Measurements from ENCODE around the gene TSPAN9.

The TSPAN9 gene

DNA sequence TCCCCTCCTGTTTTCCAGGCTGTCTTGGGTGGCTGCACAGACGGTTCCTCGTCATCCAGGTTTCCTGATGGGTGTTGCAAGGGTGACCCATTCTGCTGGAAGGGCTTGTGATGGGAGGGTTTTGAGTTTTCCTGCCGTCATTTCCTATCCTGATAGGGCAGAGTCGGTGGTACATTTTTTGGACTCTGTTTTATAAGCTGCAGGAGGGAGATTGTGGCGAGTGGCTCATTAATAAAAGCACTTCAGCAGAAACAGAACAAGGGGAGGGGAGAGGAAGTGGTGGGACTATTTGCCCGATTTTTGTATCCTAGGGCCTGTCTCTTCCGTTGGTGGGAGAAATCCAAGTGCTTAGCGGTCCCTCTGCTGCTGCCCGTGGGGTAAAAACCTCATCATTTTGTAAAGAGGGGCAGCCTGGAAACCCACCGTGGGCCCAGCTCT is 40.0 kb downstream of the TSPAN9 start:
- no peak for TF ChIP-seq FOXP2 (optimal IDR thresholded peaks at IDR 0.05; ENCODE audit: borderline replicate concordance, extremely low read depth, extremely low read length, insufficient read depth)
- TF ChIP-seq SIN3A (IDR thresholded peaks at IDR 0.05; ENCODE audit: borderline replicate concordance, insufficient read depth, low read length) = no peak
- TF ChIP-seq, protein P1, sequence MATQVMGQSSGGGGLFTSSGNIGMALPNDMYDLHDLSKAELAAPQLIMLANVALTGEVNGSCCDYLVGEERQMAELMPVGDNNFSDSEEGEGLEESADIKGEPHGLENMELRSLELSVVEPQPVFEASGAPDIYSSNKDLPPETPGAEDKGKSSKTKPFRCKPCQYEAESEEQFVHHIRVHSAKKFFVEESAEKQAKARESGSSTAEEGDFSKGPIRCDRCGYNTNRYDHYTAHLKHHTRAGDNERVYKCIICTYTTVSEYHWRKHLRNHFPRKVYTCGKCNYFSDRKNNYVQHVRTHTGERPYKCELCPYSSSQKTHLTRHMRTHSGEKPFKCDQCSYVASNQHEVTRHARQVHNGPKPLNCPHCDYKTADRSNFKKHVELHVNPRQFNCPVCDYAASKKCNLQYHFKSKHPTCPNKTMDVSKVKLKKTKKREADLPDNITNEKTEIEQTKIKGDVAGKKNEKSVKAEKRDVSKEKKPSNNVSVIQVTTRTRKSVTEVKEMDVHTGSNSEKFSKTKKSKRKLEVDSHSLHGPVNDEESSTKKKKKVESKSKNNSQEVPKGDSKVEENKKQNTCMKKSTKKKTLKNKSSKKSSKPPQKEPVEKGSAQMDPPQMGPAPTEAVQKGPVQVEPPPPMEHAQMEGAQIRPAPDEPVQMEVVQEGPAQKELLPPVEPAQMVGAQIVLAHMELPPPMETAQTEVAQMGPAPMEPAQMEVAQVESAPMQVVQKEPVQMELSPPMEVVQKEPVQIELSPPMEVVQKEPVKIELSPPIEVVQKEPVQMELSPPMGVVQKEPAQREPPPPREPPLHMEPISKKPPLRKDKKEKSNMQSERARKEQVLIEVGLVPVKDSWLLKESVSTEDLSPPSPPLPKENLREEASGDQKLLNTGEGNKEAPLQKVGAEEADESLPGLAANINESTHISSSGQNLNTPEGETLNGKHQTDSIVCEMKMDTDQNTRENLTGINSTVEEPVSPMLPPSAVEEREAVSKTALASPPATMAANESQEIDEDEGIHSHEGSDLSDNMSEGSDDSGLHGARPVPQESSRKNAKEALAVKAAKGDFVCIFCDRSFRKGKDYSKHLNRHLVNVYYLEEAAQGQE (IDR thresholded peaks at IDR 0.05; ENCODE audit: insufficient read depth in 1 of 2, low read depth in 2 of 2, low read length in 2 of 2) = no peak
- no peak; the same call in 1 of the 2 replicates for TF ChIP-seq POLR2AphosphoS5 (IDR thresholded peaks at IDR 0.05; ENCODE audit: low read depth, low read length)
- TF ChIP-seq TAF1 (IDR thresholded peaks at IDR 0.05; ENCODE audit: borderline replicate concordance, insufficient read depth, low read length) = no peak

DNA sequence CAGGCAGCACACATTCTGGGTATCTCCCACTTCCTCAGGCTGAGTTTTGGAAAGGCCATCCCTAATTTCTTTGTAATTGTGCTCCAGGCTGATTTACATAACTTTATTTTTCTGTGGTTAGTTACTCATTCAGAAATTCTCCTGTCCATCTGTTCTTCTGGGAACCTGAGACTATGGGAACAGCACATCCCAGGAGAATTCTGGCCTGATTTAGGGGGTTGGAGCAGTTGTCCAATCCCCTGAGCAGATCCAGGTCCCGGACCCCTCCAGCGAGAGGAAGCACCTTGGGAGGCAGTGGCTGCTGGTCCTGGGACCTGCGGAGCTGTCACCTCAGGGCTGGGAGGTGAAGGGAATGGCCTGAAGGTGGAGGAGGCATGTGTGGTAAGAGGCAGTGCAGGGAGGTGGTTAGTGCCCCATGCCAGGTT is 40.4 kb downstream of the TSPAN9 start:
- TF ChIP-seq TAF1 (IDR thresholded peaks at IDR 0.05; ENCODE audit: borderline replicate concordance, insufficient read depth, low read length) (no peak), FOXP2 (optimal IDR thresholded peaks at IDR 0.05; ENCODE audit: borderline replicate concordance, extremely low read depth, extremely low read length, insufficient read depth) (no peak), SIN3A (IDR thresholded peaks at IDR 0.05; ENCODE audit: borderline replicate concordance, insufficient read depth, low read length) (no peak), POLR2AphosphoS5 (IDR thresholded peaks at IDR 0.05; ENCODE audit: low read depth, low read length) (no peak)
- TF ChIP-seq, protein P1 (IDR thresholded peaks at IDR 0.05; ENCODE audit: insufficient read depth in 1 of 2, low read depth in 2 of 2, low read length in 2 of 2) = no peak

DNA sequence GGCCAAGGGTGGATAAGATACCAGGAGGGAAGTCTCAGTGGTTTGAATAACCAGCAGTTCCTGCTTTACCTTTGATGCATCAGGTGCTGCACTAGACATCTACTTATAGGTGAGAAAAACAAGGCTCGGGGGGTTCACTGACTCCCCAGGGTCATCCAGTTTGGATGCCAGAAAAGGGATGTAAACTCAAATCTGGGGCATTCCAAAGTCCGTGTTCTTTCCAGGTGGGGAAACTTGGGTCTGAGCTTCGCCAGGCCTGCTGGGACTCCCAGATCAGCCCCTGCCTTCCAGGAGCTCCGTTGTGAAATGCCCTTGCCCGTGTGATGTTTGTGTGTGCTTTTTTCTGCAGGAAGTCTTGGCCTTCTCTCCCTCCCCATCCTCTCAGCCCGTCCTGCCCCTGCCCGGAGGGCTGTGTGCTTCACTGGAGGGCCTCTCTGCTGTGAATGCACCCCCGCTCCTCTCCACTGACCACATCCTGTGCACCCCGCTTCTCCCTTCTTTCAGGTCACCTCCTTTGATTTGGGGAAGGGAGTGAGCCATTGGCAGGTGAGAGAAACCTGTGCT is 42.1 kb downstream of the TSPAN9 start:
- no peak for TF ChIP-seq POLR2AphosphoS5 (IDR thresholded peaks at IDR 0.05; ENCODE audit: low read depth, low read length)
- TF ChIP-seq, protein P1 (IDR thresholded peaks at IDR 0.05; ENCODE audit: insufficient read depth in 1 of 2, low read depth in 2 of 2, low read length in 2 of 2) = no peak
- no peak for TF ChIP-seq SIN3A (IDR thresholded peaks at IDR 0.05; ENCODE audit: borderline replicate concordance, insufficient read depth, low read length)

DNA sequence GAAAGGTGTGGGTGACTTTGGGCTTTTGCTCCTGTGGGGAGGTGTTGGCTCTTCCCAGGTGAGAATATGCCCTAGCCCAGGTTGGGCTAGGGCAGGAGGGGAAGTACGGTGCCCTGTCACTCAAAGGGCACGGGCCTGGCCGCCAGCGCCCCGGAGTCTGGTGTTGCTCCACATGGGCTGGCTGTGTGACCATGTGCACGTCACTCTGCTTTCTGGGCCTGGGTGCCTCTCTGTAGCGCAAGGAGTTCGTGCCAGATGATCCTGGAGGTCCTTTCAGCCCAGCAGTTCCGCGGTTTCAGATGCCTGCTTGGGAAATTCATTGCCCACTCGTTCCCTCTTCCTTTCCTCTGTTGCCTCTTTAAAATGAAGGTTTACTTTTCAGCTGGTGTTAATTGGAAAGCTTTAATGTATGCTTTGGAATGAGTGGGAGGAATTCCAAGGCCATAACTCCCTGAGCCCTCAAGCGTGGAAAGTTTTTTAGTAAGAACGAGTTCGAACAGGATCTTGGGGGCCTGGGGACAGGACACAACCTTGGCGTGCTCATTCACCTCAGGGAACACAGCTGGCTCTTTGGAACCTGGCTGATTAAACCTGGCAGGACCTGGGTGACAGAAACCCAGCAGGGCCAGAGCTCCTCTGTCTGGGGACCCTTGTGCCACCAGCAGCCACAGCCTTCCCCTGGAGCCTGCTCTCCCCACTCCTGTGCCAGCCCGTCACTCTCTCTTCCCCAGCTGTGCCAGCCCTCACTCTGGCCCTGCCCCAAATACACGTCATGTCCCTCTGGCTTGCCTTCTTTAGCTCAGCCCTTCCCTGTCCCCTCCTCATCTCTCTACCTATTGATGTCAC is 42.8 kb downstream of the TSPAN9 start:
- TF ChIP-seq TAF1 (IDR thresholded peaks at IDR 0.05; ENCODE audit: borderline replicate concordance, insufficient read depth, low read length) = no peak
- no peak for TF ChIP-seq POLR2AphosphoS5 (IDR thresholded peaks at IDR 0.05; ENCODE audit: low read depth, low read length)
- TF ChIP-seq FOXP2 (optimal IDR thresholded peaks at IDR 0.05; ENCODE audit: borderline replicate concordance, extremely low read depth, extremely low read length, insufficient read depth) = no peak
- TF ChIP-seq, protein P1 (IDR thresholded peaks at IDR 0.05; ENCODE audit: insufficient read depth in 1 of 2, low read depth in 2 of 2, low read length in 2 of 2) = no peak
- no peak for TF ChIP-seq SIN3A (IDR thresholded peaks at IDR 0.05; ENCODE audit: borderline replicate concordance, insufficient read depth, low read length)
